Motor neuron (in vitro differentiated cells): ENCODE results near the gene ALS2CL. TPM values are rescaled to one million over a fixed set of nuclear protein-coding genes. Genes with fewer than 3 reads are reported as not detected.

Source experiments
- ATAC-seq, 8 experiments: fragments of 200-7000 bp; cut with Tn5 transposase; replicated peaks in 6 of 8; 2 replicates each; pipeline ENCODE4 v1.8.0; 2021; ENCODE audit warnings: mild to moderate bottlenecking in 8 of 8, moderate library complexity in 8 of 8
- H3K27ac ChIP-seq, 2 donors: fragments of 250-450 bp; sonication (Bioruptor Pico); 2 replicates each; pipeline ENCODE4 v1.9.0; 2021; ENCODE audit warnings: antibody characterized with exemption in 2 of 2, mild to moderate bottlenecking in 2 of 2, moderate library complexity in 1 of 2
- H3K4me1 ChIP-seq, 2 donors: fragments of 250-450 bp; sonication (Bioruptor Pico); replicated peaks in 1 of 2; 2 replicates each; pipeline ENCODE4 v1.6.1; 2021; ENCODE audit warnings: antibody characterized with exemption in 2 of 2, mild to moderate bottlenecking in 2 of 2, moderate library complexity in 1 of 2
- H3K4me3 ChIP-seq, 5 donors: fragments of 250-450 bp; sonication (Bioruptor Pico); 2 replicates each; pipeline ENCODE4 v1.9.0; 2021; ENCODE audit warnings: antibody characterized with exemption in 5 of 5, mild to moderate bottlenecking in 5 of 5, moderate library complexity in 4 of 5
- WGBS, 10 experiments: fragments of 450-650 bp; shearing (Covaris generic); methylation state at CpG; one replicate each; pipeline ENCODE4 v1.0.0; 2022; 5-methylcytosine and 5-hydroxymethylcytosine counted together
- in situ Hi-C, 9 experiments: fragments of 400-800 bp; cut with MboI; loops; one replicate each; pipeline ENCODE4 v1.15.0; 2021; ENCODE audit warnings: low sequenced_read_pairs in 9 of 9, low pct_unique_long_range_greater_than_20kb in 2 of 9; ENCODE audit not compliant: unreplicated experiment in 9 of 9
- total RNA-seq, 8 experiments: library from RNA; unstranded; fragments of 300-600 nt; gene quantifications; 2 replicates each; pipeline versions ENCODE4 v1.2.3 to v1.2.4, GENCODE V29; 2022

The ALS2CL gene
- total RNA-seq, 8 experiments from 2014 or later: 0.49 to 3.3 (median 1.5) TPM

DNA sequence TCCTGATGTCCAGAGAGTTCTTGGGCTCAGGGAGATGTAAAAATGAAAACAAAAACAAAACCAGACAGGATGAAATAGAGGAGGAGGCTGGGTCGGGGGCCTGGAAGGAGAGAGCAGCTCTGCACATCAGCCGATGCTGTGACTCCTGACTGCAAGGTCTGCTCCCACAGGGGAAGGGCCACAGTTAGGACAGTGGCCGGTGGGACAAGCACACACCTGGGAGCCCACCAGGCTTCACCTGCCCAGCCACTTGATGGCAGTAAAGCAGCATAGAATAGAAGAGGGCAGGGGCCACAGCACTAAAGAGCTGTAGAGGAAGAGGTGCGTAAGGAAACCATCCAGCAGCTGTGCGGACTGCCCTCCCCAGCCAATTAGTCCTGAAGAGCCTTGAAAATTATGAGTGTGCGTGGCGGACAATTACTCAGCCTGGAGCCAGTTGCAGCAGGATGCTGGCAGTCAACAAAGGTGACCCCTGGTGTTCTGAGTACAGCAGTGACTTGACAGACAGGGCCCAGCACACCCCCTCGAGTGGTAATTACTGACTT, 29.8 kb downstream of the ALS2CL start:
- Histone ChIP-seq H3K27ac (peak overlapping the region; percentile 72 to 78), H3K4me1 (peaks cover 53 to 65% of the 10 kb centered on the region in 2 donors), H3K4me3 (no peak overlapping the region)
- ATAC-seq: peak in 7 of 8 experiments; percentile 7 to 83 (median 81)
- 17 to 100% (median 55%) methylated on average over 1 to 5 of the region's 8 CpGs; no CpG with 5 or more reads in 1 of the 10 experiments for WGBS, 10 experiments
- in situ Hi-C loops: no loop called here

DNA sequence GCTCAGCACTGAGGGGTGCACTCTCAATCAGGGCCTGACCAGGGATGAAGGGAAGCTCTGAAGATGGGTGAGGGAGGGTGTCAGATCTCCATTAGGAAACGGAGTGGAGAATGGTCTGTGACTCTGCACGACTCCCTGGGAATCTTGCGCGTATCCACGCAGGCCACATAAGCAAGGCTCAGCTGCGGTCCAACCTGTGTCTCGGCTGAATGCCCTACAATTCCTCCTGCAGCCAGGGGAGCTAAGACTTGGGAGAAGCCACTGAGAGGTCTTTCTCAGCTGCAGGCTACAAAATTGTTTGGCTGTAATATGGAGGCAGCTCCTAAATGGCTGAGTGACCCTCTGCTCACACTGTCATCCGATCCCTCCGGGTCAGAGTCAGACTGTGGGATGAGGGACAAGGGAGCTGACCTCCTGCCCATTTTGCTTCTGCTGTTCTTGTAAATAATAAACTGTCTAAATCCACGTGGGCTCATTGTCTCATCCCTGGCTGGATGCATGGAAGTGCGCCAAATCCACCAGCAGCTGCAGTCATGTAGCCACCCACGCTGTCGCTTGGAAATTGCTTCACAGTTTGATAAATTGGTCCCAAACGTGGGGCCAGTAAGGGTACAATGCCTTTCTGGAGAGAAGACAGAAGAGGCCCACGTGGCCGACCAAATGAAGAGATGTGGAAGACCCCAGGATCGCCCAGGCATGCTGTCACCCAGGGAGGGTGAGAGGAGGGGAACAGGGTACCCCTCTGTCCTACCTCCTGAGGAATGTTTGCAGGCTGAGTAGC, 30.5 kb downstream of the ALS2CL start:
- in situ Hi-C loops: no loop called here
- ATAC-seq: peak; percentile 38 to 68 (median 60)
- WGBS, 10 experiments: 0 to 61% (median 10%) methylated on average over 1 to 14 of the region's 17 CpGs; no CpG with 5 or more reads in 1 of the 10 experiments
- Histone ChIP-seq H3K27ac (peak overlapping the region; percentile 72 to 78), H3K4me1 (peaks cover 53 to 62% of the 10 kb centered on the region in 2 donors), H3K4me3 (no peak overlapping the region)

DNA sequence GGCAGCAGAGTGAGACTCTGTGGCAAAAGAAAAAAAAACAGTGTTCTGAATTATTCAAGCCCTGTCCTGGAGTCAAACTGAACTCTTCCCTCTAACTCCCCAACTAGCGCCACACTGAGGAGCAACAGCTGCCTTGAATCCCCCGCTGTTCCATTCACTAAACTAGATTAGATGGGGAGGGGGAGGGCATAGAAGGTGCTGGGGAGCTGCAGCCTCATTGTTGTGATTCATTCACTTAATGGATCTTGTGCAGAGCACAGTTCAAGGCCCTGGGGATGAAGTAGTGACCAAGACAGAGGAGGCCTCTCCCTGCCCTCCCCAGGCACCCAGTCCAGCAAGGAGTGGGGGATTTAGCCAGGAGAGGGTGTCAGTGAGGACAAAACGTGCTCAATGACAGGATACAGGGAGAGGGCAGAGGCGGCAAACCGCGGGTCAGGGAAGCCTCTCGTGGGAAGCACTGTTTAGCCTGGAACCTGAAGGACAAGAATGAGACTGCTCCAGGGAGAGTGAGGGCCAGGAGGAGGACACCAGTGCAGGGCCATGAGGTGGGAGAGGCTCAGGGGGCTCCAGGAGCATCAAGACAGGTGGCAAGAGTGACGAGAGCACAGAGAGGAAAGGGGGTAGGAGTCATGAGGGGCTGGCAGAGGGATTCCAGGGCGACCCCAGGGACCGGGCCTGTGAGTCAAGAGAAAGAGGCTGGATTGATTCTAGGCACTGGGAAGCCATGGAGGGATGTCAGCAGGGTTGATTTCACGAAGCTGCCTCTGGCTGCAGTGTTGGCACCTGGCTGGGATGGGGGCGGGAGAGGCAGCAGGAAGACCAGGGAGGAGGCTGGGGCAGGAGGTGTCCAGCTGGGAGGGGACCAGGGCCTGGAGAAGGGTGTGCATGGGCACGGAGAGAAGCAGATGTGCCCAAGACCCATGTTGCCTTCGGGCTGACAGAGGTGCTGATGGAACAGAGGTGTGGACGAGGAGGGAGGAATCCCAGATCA, 31.4 kb downstream of the ALS2CL start:
- no peak for ATAC-seq
- peaks cover 53 to 62% of the 10 kb centered on the region in 2 donors for H3K4me1 ChIP-seq

DNA sequence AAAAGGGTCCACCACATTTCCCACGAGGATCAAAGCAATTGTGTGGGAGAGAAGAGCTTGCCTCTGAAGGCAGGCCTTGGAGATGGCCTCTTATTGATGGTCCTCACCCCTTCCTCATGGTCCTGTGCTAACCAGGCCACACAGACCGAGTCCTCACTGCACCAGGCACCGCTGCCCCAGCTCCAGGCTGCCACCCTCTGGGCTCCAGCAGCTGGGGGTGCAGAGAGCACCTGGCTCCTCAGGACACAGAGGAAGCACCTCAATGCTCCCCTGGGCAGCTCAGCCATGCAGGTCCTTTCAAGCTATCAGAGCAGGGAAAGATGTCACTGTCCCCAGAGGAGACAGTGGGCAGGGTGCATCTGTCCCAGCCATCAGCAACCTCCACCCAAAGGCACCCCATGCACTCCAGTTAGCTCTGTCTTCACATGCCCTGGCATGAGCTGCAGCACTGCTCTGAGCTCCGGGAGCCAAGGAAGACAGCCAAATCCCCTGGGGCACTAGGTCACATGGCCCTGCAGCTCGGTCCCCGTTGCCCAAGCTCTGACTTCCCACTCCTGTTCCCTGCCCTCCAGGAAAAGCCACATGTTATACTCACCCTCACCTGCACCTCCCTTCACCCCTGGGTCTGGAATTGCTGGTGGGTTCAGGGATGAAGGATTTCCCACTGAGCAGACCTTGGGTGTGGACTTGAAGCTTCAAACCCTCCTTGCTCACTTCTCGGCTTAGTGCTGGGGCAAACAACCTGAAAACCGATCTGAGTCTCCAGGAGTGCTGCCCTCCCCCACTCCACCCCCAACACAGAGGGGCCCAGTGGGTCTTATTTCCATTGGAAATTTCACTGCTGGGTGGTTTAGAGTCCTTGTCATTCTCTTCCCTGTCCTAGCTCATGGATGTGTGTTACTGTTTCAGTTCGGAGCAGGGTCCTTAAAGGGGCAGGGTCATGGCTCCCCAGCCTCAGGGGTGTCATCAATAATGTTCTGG, 32.6 kb downstream of the ALS2CL start:
- no peak overlapping the region for H3K4me3 ChIP-seq
- ATAC-seq: peak in 4 of 8 experiments; percentile 9 to 73 (median 50)
- 37 to 66% (median 60%) methylated on average over 2 to 6 of the region's 9 CpGs; no CpG with 5 or more reads in 5 of the 10 experiments for WGBS, 10 experiments
- in situ Hi-C loops: no loop called here
- no peak overlapping the region for H3K27ac ChIP-seq
- H3K4me1 ChIP-seq: peaks cover 53 to 62% of the 10 kb centered on the region in 2 donors

More for the DNA sequence above, 31.4 kb downstream of the ALS2CL start:
- WGBS, 10 experiments: 72 to 100% (median 87%) methylated on average over 1 to 7 of the region's 15 CpGs; no CpG with 5 or more reads in 3 of the 10 experiments
- in situ Hi-C loops: no loop called here
- H3K4me3 ChIP-seq: no peak overlapping the region
- peak overlapping the region; percentile 72 to 78 for H3K27ac ChIP-seq

DNA sequence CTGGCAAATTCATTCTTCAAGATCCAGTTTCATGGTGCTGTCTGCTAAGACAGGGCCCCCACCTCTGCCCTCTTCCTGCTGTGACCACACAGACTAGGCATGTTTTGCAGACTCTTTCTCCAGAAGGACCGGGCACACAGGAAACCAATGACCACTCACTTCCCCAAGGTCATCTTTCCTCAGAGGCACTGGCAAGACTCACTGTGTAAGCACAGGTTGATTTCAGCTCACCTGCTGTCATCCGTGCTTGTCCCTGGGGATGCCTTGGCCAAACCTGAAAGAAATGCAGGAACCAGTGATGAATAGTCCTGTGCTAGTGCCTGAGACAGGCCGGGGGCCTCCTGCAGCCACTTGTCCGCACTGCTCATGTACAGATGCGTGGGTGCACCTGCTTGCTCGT, 33.5 kb downstream of the ALS2CL start:
- 80 to 100% (median 91%) methylated on average over 1 to 3 of the region's 6 CpGs; no CpG with 5 or more reads in 6 of the 10 experiments for WGBS, 10 experiments

DNA sequence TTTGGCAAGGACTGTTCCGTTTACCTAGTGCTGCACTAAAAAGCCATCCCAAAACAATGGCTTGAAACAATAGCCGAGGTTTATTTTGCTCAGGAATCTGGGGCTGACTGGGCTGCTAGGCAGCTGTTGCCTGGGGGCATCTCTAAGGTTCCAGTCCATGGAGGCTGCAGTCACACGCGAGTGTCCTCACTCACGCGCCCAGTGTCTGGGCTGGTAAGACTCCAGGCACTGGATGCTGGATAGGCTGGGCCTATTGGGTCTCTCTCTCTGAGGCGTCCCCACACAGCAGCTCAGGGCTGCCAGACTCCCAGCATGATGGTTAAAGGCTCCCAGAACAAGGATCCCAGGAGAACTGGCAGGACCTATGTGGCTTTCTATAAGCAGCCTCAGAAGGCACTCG, 34.2 kb downstream of the ALS2CL start:
- H3K4me1 ChIP-seq: peaks cover 49 to 58% of the 10 kb centered on the region in 2 donors
- WGBS, 10 experiments: 53 to 93% (median 77%) methylated on average over 1 to 7 of the region's 8 CpGs; no CpG with 5 or more reads in 2 of the 10 experiments
- peak in 2 of 8 experiments; percentile 6 to 59 for ATAC-seq
- in situ Hi-C loops: no loop called here
- no peak overlapping the region for H3K27ac ChIP-seq
- no peak overlapping the region for H3K4me3 ChIP-seq

More for the DNA sequence above, 33.5 kb downstream of the ALS2CL start:
- in situ Hi-C loops: no loop called here
- H3K27ac ChIP-seq: no peak overlapping the region
- no peak for ATAC-seq
- no peak overlapping the region for H3K4me3 ChIP-seq
- peaks cover 53 to 62% of the 10 kb centered on the region in 2 donors for H3K4me1 ChIP-seq

DNA sequence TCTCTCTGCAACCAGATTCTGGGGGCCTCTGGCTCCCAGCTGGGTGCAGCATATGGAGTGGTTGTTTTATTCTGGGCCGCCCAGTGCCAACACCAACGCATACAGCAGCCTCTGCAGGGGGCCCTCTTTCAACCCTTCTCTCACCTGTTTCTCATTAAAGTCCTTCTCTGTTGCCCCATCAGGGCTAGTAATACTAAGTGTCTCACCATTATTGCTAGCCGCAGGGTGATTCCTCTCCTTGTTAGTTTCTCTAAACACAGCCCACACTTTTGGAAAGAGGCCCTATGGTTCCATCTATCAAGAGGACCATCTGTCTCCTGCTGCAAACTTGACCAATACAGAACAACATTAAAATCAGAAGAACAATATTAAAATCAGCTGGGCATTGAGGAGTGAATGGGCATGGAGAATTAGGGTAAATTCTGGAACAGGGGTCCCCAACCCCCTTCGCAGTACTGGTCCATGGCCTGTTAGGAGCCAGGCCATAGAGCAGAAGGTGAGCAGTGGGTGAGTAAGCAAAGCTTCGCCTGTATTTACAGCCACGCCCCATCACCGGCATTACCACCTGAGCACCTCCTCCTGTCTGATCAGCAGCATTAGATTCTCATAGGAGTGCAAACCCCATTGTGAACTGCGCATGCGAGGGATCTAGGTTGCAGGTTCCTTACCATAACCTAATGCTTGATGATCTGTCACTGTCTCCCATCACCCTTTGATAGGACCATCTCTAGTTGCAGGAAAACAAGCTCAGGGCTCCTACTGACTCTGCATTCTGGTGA, 36.5 kb downstream of the ALS2CL start:
- no peak overlapping the region for H3K27ac ChIP-seq
- in situ Hi-C loops: no loop called here
- WGBS, 10 experiments: 20 to 100% (median 77%) methylated on average over 1 to 7 of the region's 9 CpGs; no CpG with 5 or more reads in 2 of the 10 experiments

DNA sequence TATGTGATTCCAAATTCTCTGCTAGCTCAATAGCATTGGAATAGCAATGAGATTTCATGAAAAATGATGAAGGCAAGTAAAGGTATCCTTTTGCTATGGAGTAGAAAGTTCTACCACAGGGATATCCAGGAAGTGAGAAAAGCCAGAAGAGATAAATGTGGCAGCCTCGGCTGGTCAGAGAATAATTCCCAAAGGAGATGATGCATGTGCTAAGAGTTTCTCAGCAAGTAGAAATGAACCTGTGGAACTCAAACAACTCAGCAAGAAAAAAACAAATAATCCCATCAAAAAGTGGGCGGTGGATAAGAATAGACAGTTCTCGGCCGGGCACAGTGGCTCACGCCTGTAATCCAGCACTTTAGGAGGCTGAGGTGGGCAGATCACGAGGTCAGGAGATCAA, 38.2 kb downstream of the ALS2CL start:
- Histone ChIP-seq H3K4me1 (peaks cover 12 to 18% of the 10 kb centered on the region in 2 donors), H3K27ac (no peak overlapping the region), H3K4me3 (no peak overlapping the region)
- 11 to 100% (median 65%) methylated on average over 1 to 6 of the region's 6 CpGs for WGBS, 10 experiments
- no peak for ATAC-seq
- in situ Hi-C loops: no loop called here

More for the DNA sequence above, 36.5 kb downstream of the ALS2CL start:
- Histone ChIP-seq H3K4me1 (peaks cover 27 to 35% of the 10 kb centered on the region in 2 donors), H3K4me3 (no peak overlapping the region)
- ATAC-seq: no peak

DNA sequence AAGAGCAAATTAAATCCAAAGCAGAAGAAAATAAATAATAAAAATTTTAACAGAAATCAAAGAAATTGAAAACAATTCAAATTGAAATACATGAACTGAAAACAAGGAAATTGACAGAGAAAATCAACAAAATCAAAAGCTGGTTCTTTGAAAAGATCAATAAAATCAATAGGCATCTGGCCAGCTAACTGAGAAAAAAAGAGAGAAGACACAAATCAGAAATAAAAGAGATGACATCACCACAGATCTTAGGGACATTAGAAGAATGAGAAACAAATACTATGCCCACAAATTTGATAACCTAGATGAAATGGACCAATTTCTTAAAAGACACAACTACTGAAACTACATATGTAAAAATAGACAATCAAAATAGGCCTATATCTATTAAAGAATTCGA, 42.4 kb downstream of the ALS2CL start:
- ATAC-seq: no peak
- in situ Hi-C loops: no loop called here
- H3K27ac ChIP-seq: no peak overlapping the region
- no peaks in the 10 kb centered on the region for H3K4me1 ChIP-seq
- WGBS, 10 experiments: 0 to 56% (median 5%) methylated on average over 1 of the region's 1 CpG; no CpG with 5 or more reads in 2 of the 10 experiments
- H3K4me3 ChIP-seq: no peak overlapping the region

DNA sequence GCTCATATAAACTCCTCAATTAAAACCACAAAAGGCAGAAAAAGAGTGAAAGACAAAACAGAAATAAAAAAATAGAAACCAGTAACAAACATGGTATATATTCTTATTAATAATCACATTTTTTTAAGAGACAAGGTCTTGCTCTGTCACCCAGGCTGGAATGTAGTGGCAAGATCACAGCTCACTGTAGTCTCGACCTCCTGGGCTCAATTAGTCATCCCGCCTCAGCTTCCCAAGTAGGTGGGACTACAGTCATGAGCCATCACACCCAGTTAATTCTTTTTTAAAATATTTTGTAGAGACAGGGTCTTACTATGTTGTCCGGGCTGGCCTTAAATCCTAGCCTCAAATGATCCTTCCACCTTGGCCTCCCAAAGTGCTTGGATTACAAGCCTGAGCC, 44.0 kb downstream of the ALS2CL start:
- Histone ChIP-seq H3K27ac (no peak overlapping the region), H3K4me1 (no peaks in the 10 kb centered on the region), H3K4me3 (no peak overlapping the region)
- in situ Hi-C loops: loop anchor here in 3 of 9 experiments (25.0 kb wide), 1 partner anchor 162 kb away; the partner anchor contains the start of gene RTP3 (in 3 of the 3)
- ATAC-seq: no peak
- 16 to 100% (median 67%) methylated on average over 1 to 3 of the region's 3 CpGs; no CpG with 5 or more reads in 1 of the 10 experiments for WGBS, 10 experiments

DNA sequence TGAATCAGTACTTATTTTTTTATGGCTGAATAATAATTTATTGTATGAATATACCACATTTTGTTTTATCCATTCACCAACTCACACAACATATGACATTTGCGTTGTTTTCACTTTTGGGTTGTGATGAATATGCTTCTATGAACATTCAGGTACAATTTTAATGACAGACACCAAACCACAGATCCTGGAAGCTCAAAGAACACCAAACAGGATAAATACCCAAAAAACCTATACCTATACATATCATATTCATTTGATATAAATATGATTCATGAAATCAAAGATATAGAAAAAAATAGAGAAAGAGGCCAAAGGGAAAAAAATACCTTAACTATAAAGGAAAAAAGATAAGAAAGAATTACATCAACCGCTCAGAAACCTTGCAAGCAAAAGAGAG, 45.4 kb downstream of the ALS2CL start:
- no peaks in the 10 kb centered on the region for H3K4me1 ChIP-seq
- no peak overlapping the region for H3K4me3 ChIP-seq
- H3K27ac ChIP-seq: no peak overlapping the region
- ATAC-seq: no peak
- in situ Hi-C loops: loop anchor here in 3 of 9 experiments (25.0 kb wide), 1 partner anchor 161 kb away; the partner anchor contains the start of gene RTP3 (in 3 of the 3)
- 50 to 100% (median 67%) methylated on average over 1 to 2 of the region's 2 CpGs; no CpG with 5 or more reads in 1 of the 10 experiments for WGBS, 10 experiments
